AG04449 (cell line): ENCODE data around the gene RFC2.

Experiments used
- CTCF ChIA-PET: fragments of 350-600 bp; formaldehyde crosslinking; extraction: SDS; loops from one replicate; lab custom pipeline; 2021; ENCODE audit warnings: antibody characterized with exemption; lab: Yijun Ruan, JAX
- POLR2A ChIA-PET: fragments of 400-600, 350-600 bp; formaldehyde crosslinking; extraction: SDS; loops from one replicate; lab custom pipeline; 2020; ENCODE audit warnings: antibody characterized with exemption, inconsistent platforms; lab: Yijun Ruan, JAX
- DNase-seq: peaks from one replicate; pipeline ENCODE4 v3.0.0-alpha.2; 2010; ENCODE audit warnings: low read depth, low spot score
- H3K4me3 ChIP-seq: 2 replicates; pipeline ENCODE4 v1.5.1; 2011; ENCODE audit warnings: low read depth, mild to moderate bottlenecking, control low read depth, low read length
- TF ChIP-seq, protein P1 (sequence below): IDR thresholded peaks from one replicate; pipeline ENCODE4 v1.5.1; 2011; ENCODE audit warnings: mild to moderate bottlenecking, moderate library complexity, low read length, control low read depth, inconsistent platforms; ENCODE audit not compliant: insufficient read depth; ENCODE audit errors: missing control alignments

The RFC2 gene

DNA sequence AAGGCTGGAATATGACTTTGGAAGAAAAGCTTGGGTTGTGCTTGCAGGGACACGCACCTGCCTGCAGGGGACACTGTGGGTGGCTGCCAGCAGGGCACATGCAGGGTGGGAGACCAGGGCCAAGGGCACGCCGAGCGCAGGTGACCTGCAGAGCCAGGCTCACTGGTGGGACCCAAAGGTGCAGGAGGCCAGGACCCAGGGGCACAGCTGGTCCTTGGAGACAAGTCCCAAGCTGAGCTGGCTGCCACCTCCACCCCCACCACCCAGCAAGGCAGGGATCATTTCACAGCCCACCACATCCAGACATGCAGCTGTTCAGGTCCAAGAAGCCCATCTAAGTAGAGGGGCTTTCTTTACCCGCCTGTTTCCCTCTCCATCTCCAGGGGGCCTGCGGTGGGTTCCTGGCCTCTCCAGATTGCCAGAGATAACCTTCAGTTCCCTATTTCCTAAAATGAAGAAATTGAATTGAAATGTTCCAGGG, 21.2 kb upstream of the RFC2 start:
- no peak for DNase-seq
- ChIA-PET POLR2A (no interaction called here), CTCF (interaction anchor here (1.0 to 2.2 kb wide), 8 partner anchors 9 to 126 kb away, joined by 3 to 8 read pairs (median 4); no protein-coding TSS in a partner anchor)
- no peak overlapping the region for H3K4me3 ChIP-seq
- TF ChIP-seq, protein P1, sequence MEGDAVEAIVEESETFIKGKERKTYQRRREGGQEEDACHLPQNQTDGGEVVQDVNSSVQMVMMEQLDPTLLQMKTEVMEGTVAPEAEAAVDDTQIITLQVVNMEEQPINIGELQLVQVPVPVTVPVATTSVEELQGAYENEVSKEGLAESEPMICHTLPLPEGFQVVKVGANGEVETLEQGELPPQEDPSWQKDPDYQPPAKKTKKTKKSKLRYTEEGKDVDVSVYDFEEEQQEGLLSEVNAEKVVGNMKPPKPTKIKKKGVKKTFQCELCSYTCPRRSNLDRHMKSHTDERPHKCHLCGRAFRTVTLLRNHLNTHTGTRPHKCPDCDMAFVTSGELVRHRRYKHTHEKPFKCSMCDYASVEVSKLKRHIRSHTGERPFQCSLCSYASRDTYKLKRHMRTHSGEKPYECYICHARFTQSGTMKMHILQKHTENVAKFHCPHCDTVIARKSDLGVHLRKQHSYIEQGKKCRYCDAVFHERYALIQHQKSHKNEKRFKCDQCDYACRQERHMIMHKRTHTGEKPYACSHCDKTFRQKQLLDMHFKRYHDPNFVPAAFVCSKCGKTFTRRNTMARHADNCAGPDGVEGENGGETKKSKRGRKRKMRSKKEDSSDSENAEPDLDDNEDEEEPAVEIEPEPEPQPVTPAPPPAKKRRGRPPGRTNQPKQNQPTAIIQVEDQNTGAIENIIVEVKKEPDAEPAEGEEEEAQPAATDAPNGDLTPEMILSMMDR = peak; percentile 50

DNA sequence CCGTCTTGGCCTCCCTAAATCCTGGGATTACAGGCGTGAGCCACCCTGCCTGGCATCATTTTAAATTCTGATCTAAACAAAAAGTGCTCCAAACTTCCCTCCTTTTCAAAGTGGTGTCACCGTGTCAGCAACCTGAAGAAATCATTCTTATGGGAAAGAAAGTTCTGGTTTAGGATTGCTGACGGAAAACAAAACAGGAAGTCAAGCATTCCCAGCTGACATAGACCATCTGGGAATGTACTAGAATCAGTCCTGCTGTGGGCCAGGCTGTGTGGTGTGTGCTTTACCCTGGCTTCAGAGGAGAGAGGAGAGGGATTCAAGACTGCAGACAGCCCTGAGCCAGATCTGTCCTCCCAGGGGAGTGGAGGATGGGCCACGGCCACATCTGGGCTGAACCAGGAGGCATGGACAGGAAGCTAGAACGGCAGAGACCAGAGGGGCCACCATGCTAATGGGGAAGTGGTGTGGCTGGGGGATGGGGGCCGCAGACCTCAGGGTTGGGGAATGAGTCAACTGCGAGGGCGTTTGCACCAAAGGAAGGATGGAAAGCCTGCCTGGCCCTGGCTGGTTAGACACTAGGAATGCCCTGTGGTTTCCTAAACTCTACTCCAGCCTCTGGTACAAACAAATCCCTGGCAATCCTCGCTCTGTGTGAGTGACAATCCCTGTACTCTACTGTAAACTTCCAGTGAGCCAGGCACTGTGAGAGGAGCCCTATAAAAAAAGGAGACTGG, 18.3 kb upstream of the RFC2 start:
- peak; percentile 77 for DNase-seq
- peak overlapping the region; percentile 15 for H3K4me3 ChIP-seq
- ChIA-PET CTCF (interaction anchor here (1.0 kb wide), 1 partner anchor 16 kb away, joined by 5 read pairs; no protein-coding TSS in a partner anchor), POLR2A (no interaction called here)
- TF ChIP-seq, protein P1 = no peak

DNA sequence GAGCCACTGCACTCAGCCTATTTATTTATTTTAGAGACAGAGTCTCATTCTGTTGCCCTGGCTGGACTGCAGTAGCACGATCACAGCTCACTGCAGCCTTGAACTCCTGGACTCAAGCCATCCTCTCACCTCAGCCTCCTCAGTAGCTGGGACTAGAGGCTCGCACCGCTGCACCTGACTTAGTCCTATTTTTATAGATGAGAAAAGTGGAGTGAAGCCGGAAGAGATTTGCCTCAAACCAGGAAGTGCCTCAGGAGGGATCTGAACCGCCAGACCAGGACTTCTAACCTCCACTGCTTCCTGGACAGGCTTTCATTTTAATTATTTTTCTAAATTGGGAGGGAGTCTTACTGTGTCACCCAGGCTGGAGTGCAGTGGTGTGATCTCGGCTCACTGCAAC, 17.5 kb upstream of the RFC2 start:
- TF ChIP-seq, protein P1 = no peak
- POLR2A ChIA-PET = no interaction called here
- DNase-seq = no peak
- H3K4me3 ChIP-seq = no peak overlapping the region
- CTCF ChIA-PET = no interaction called here

DNA sequence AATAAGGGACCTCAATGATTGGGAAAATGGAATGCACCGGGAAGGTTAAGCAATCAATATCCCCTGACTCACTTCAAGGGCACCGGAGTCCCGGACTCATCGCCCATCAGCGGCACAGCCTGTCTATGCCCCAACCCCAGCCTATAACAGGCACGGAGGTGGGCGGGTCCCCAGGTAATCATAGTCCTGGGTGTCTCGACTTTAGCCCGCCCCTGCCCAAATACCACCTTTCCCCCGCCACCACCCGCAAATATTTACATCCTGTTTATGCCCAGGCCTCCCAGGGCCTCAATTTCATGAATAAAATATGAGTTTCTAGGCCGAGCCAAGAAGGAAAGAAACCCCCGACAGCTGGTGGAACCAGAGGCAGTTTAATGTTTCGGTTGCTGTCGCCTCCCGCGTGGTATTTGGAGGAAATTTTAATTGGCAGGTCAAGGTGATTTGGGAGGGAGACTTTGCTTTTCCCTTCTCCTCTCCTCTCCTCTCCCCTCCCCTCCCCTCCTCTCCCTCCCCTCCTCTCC, 15.6 kb upstream of the RFC2 start:
- ChIA-PET POLR2A (interaction anchor here (0.6 kb wide), 1 partner anchor 11 kb away, joined by 3 read pairs; no protein-coding TSS in a partner anchor), CTCF (interaction anchor here (0.6 to 1.2 kb wide), 2 partner anchors 15 to 18 kb away, joined by 3 to 4 read pairs; no protein-coding TSS in a partner anchor)
- TF ChIP-seq, protein P1 = no peak
- peak overlapping the region; percentile 48 for H3K4me3 ChIP-seq
- DNase-seq = no peak

DNA sequence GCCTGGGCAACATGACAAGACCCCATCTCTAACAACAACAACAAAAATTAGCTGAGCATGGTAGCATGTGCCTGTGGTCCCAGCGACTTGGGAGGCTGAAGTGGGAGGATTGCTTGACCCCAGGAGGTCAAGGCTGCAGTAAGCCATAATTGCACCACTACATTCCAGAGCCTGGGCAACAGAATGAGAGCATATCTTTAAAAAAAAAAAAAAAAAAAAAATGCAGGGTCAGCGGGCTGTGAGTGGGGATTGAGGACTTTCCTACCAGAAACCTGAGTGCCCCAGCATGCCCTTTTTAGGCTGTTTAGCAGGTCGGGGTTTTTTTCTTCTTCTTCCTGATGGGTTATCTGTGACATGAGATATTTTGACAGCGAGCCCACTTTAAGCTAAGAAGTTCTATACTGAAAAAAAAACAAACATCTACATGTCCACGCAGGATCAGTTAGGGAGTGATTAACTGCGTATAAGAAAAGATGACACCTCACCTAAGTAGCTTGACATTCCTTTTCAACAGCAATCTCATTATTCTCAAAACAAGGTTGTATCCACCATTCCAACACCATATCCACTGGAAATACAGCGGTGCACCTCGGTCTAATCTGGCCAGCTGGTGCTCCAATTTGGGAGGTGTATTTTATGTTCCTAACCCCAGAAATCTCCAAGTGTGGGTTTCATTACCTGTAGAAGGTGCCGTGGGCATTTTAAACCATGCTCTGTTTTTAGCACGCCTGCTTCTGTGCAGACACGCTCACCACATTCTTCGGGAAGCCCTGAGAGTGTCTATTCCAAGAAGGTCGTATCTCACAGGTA, 13.8 kb upstream of the RFC2 start:
- POLR2A ChIA-PET = no interaction called here
- CTCF ChIA-PET = interaction anchor here (1.5 kb wide), 2 partner anchors 62 to 133 kb away, joined by 3 to 4 read pairs; no protein-coding TSS in a partner anchor
- TF ChIP-seq, protein P1 = no peak
- no peak for DNase-seq
- H3K4me3 ChIP-seq = no peak overlapping the region
